ENCODE measurements around the gene MICB. TPM values are rescaled to one million over a fixed set of nuclear protein-coding genes. Genes with fewer than 3 reads are reported as not detected.
"Not testable (repeated sequence)": the region's sequence is repeated elsewhere in the genome, so short reads cannot be mapped to it uniquely, and the experiment has no call there.

Gene MICB
- total and polyA plus RNA-seq, 4 donors, result 1.4 to 2.8 (median 1.7) TPM

DNA sequence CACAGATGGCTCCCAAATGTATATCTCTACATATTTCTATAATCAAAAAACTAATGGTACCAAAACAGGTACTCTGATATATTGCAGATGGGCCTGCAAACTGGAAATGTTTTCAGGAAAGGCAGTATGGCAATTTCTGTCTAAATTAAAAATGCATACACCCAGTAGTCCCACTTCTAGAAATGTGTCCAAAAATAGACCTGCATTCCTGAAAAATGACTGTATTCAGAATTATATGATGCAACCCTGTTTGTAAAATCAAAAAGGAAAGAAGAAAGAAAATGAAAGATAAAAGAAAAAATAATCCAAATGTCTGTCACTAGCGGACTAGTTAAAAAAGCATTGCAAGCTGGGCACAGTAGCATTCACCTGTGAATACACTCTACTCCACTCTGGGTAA, 12.9 kb upstream of the MICB start:
- WGBS (ENCODE audit: insufficient coverage), result no CpG with 5 or more reads among the region's 1 CpG
- H3K27me3 ChIP-seq (ENCODE audit: control insufficient read depth, insufficient read depth, low read length), result peaks cover 4% of the 10 kb centered on the region
- DNase-seq (ENCODE audit: low read depth in 4 of 6, low spot score in 6 of 6), result no peak

GRCh38 chr6:31486065-31486837, 11.7 kb upstream of the MICB start:
- not testable (repeated sequence) for H3K27ac ChIP-seq (ENCODE audit: low read depth, low read length); H3K4me3 ChIP-seq (ENCODE audit: low read depth, low read length); H3K4me1 ChIP-seq (ENCODE audit: control insufficient read depth, insufficient read depth, low read length); H3K36me3 ChIP-seq (ENCODE audit: control insufficient read depth, insufficient read depth, low read length); DNase-seq (ENCODE audit: low read depth in 4 of 6, low spot score in 6 of 6); H3K9me3 ChIP-seq (ENCODE audit: control insufficient read depth, insufficient read depth, low read length)
- H3K27me3 ChIP-seq (ENCODE audit: control insufficient read depth, insufficient read depth, low read length), result peaks cover 11% of the 10 kb centered on the region
- no CpG with 5 or more reads among the region's 9 CpGs for WGBS (ENCODE audit: insufficient coverage)

More for the DNA sequence above, 12.9 kb upstream of the MICB start:
- Histone ChIP-seq H3K4me3 (ENCODE audit: low read depth, low read length) (no peak overlapping the region), H3K36me3 (ENCODE audit: control insufficient read depth, insufficient read depth, low read length) (no peaks in the 10 kb centered on the region), H3K27ac (ENCODE audit: low read depth, low read length) (no peak overlapping the region), H3K9me3 (ENCODE audit: control insufficient read depth, insufficient read depth, low read length) (no peaks in the 10 kb centered on the region), H3K4me1 (ENCODE audit: control insufficient read depth, insufficient read depth, low read length) (no peaks in the 10 kb centered on the region)

GRCh38 chr6:31487674-31488073, 10.3 kb upstream of the MICB start:
- not testable (repeated sequence) for H3K4me1 ChIP-seq (ENCODE audit: control insufficient read depth, insufficient read depth, low read length); DNase-seq (ENCODE audit: low read depth in 4 of 6, low spot score in 6 of 6); H3K27ac ChIP-seq (ENCODE audit: low read depth, low read length); H3K9me3 ChIP-seq (ENCODE audit: control insufficient read depth, insufficient read depth, low read length); H3K27me3 ChIP-seq (ENCODE audit: control insufficient read depth, insufficient read depth, low read length); H3K36me3 ChIP-seq (ENCODE audit: control insufficient read depth, insufficient read depth, low read length); H3K4me3 ChIP-seq (ENCODE audit: low read depth, low read length)
- 90% methylated on average over 2 of the region's 6 CpGs for WGBS (ENCODE audit: insufficient coverage)

DNA sequence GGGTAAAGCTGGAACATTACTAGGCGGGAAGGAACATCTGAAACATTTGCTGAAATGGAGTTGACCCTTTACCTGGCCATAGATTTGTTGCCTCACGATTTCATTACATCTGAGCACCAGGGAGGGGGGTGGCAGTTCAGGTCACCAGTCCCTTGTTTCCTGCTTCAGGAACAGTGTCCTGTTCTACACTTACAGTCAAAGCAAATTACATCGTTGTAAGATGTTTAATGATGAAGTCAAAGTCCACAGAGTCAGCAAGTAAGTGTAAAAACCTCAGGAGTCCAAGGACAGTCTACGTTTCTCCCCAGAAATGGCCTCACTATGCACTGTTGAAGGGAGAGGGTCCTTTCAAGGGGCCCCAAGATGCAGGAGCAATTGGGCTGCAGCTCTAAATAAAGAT, 8.9 kb upstream of the MICB start:
- Histone ChIP-seq H3K36me3 (ENCODE audit: control insufficient read depth, insufficient read depth, low read length) (no peaks in the 10 kb centered on the region), H3K4me1 (ENCODE audit: control insufficient read depth, insufficient read depth, low read length) (peaks cover 5% of the 10 kb centered on the region), H3K27me3 (ENCODE audit: control insufficient read depth, insufficient read depth, low read length) (peaks cover 20% of the 10 kb centered on the region), H3K27ac (ENCODE audit: low read depth, low read length) (no peak overlapping the region), H3K9me3 (ENCODE audit: control insufficient read depth, insufficient read depth, low read length) (no peaks in the 10 kb centered on the region), H3K4me3 (ENCODE audit: low read depth, low read length) (no peak overlapping the region)
- WGBS (ENCODE audit: insufficient coverage), result 92% methylated on average over 2 of the region's 4 CpGs
- DNase-seq (ENCODE audit: low read depth in 4 of 6, low spot score in 6 of 6), result no peak

DNA sequence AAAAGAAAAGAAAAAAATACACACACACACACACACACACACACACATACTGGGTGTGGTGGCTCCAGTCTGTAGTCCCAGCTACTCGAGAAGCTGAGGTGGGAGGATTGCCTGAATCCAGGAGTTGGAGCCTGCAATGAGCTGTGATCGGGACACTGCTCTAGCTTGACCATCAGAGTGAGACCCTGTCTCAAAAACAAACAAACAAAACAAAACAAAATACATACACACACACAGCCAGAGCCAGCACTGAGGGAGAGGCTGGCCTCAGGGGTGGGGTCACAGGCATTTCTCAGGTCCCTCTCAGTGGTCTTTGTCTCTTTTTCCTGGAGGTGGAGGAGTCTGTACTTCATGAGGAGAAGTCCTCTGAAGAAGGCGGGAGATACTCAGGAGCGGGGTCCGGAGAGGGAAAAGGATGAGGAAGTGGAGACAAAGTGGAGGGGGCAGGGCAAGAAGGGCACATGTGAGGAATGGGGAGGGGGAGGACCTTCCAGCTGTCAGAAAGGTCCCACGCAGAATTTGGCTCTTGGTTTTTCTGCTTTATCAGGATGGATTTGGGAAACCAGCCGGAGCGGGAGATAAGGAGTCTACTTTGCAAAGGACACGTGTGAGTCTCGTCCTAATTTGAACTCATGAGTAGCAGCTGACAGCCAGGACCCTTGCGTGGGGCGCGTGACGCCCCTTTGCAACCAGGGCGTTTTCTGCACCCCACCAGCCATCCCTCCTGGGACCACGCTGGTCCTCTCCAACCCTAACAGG, 7.7 kb upstream of the MICB start:
- DNase-seq (ENCODE audit: low read depth in 4 of 6, low spot score in 6 of 6), result no peak
- Histone ChIP-seq H3K4me3 (ENCODE audit: low read depth, low read length) (no peak overlapping the region), H3K9me3 (ENCODE audit: control insufficient read depth, insufficient read depth, low read length) (no peaks in the 10 kb centered on the region), H3K27me3 (ENCODE audit: control insufficient read depth, insufficient read depth, low read length) (peaks cover 32% of the 10 kb centered on the region), H3K36me3 (ENCODE audit: control insufficient read depth, insufficient read depth, low read length) (no peaks in the 10 kb centered on the region), H3K4me1 (ENCODE audit: control insufficient read depth, insufficient read depth, low read length) (peaks cover 13% of the 10 kb centered on the region), H3K27ac (ENCODE audit: low read depth, low read length) (no peak overlapping the region)
- 78% methylated on average over 7 of the region's 16 CpGs for WGBS (ENCODE audit: insufficient coverage)

GRCh38 chr6:31493550-31493874, 4.4 kb upstream of the MICB start:
- H3K27ac ChIP-seq (ENCODE audit: low read depth, low read length); H3K36me3 ChIP-seq (ENCODE audit: control insufficient read depth, insufficient read depth, low read length); H3K9me3 ChIP-seq (ENCODE audit: control insufficient read depth, insufficient read depth, low read length); H3K4me3 ChIP-seq (ENCODE audit: low read depth, low read length); DNase-seq (ENCODE audit: low read depth in 4 of 6, low spot score in 6 of 6): not testable (repeated sequence)
- Histone ChIP-seq H3K4me1 (ENCODE audit: control insufficient read depth, insufficient read depth, low read length) (peaks cover 22% of the 10 kb centered on the region), H3K27me3 (ENCODE audit: control insufficient read depth, insufficient read depth, low read length) (peaks cover 58% of the 10 kb centered on the region)
- WGBS (ENCODE audit: insufficient coverage), result 0% methylated on average over 1 of the region's 2 CpGs

GRCh38 chr6:31493875-31494694, 3.9 kb upstream of the MICB start:
- peaks cover 64% of the 10 kb centered on the region for H3K27me3 ChIP-seq (ENCODE audit: control insufficient read depth, insufficient read depth, low read length)
- H3K27ac ChIP-seq (ENCODE audit: low read depth, low read length), result no peak overlapping the region
- DNase-seq (ENCODE audit: low read depth in 4 of 6, low spot score in 6 of 6), result peak in 3 of 6 donors; percentile 6 to 59 (median 57)
- WGBS (ENCODE audit: insufficient coverage), result under 1% methylated on average over 56 of the region's 58 CpGs
- peak overlapping the region; percentile 42 for H3K4me3 ChIP-seq (ENCODE audit: low read depth, low read length)
- H3K4me1 ChIP-seq (ENCODE audit: control insufficient read depth, insufficient read depth, low read length), result peaks cover 28% of the 10 kb centered on the region
- H3K36me3 ChIP-seq (ENCODE audit: control insufficient read depth, insufficient read depth, low read length), result no peaks in the 10 kb centered on the region
- H3K9me3 ChIP-seq (ENCODE audit: control insufficient read depth, insufficient read depth, low read length), result no peaks in the 10 kb centered on the region

- no peak overlapping the region for H3K27ac ChIP-seq (ENCODE audit: low read depth, low read length)
- H3K4me1 ChIP-seq (ENCODE audit: control insufficient read depth, insufficient read depth, low read length), result peaks cover 30% of the 10 kb centered on the region
- peaks cover 71% of the 10 kb centered on the region for H3K27me3 ChIP-seq (ENCODE audit: control insufficient read depth, insufficient read depth, low read length)
- no peaks in the 10 kb centered on the region for H3K36me3 ChIP-seq (ENCODE audit: control insufficient read depth, insufficient read depth, low read length)
- 78% methylated on average over 1 of the region's 2 CpGs for WGBS (ENCODE audit: insufficient coverage)
- no peak overlapping the region for H3K4me3 ChIP-seq (ENCODE audit: low read depth, low read length)
- no peaks in the 10 kb centered on the region for H3K9me3 ChIP-seq (ENCODE audit: control insufficient read depth, insufficient read depth, low read length)
- DNase-seq (ENCODE audit: low read depth in 4 of 6, low spot score in 6 of 6), result no peak
These were observed 2.4 kb upstream of the MICB start for GRCh38 chr6:31495580-31495979.

DNA sequence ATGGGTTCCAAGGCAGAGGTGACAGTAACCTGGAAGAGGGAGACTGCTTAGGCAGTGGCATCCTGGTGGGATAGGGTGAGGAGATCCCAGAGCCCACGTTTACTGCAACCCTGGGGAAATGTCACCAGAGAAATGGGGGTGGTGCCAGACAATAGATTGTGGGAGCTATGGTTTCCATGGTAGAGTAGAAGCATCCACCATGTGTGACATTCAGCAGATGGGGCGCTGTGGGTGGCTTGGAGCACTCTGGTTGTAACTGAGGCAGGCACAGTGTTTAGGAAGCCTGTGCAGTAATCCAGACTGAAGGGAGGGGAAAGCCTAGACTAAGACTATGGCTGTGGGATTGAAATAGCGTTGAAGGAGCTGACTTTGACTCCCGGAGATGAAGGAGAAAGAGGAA, 1.1 kb upstream of the MICB start:
- not testable (repeated sequence) for H3K9me3 ChIP-seq (ENCODE audit: control insufficient read depth, insufficient read depth, low read length); H3K36me3 ChIP-seq (ENCODE audit: control insufficient read depth, insufficient read depth, low read length); DNase-seq (ENCODE audit: low read depth in 4 of 6, low spot score in 6 of 6); H3K4me3 ChIP-seq (ENCODE audit: low read depth, low read length); H3K27ac ChIP-seq (ENCODE audit: low read depth, low read length)
- 30% methylated on average over 4 of the region's 4 CpGs for WGBS (ENCODE audit: insufficient coverage)
- peaks cover 66% of the 10 kb centered on the region for H3K27me3 ChIP-seq (ENCODE audit: control insufficient read depth, insufficient read depth, low read length)
- H3K4me1 ChIP-seq (ENCODE audit: control insufficient read depth, insufficient read depth, low read length), result peaks cover 30% of the 10 kb centered on the region
